Ovary (tissue), 9 donors: ENCODE measurements around the gene TMEM266. TPM values are rescaled to one million over a fixed set of nuclear protein-coding genes. Genes with fewer than 3 reads are reported as not detected.

Source experiments
- DNase-seq, 5 donors: peaks; one replicate each; pipeline ENCODE4 v3.0.0-alpha.2; 2019 to 2020
- H3K27ac ChIP-seq, 2 donors: fragments of 200-600 bp; one replicate each; pipeline versions ENCODE4 v1.5.1 to v1.8.0; 2019 to 2022
- H3K27me3 ChIP-seq: fragments of 200-600 bp; one replicate; pipeline ENCODE4 v1.8.0; 2022
- H3K36me3 ChIP-seq: fragments of 200-600 bp; sonication (generic); one replicate; pipeline ENCODE4 v1.5.1; 2019
- H3K4me1 ChIP-seq: one replicate; pipeline ENCODE4 v1.8.1; 2013; ENCODE audit warnings: mild to moderate bottlenecking, moderate library complexity; ENCODE audit not compliant: insufficient read depth
- H3K4me3 ChIP-seq: fragments of 200-600 bp; sonication (generic); one replicate; pipeline ENCODE4 v1.5.1; 2017
- H3K9me3 ChIP-seq, 2 donors: fragments of 200-600 bp in 1 of 2; sonication (generic) in 1 of 2; one replicate each; pipeline versions ENCODE4 v1.5.1 to v1.8.1; 2013 to 2019; ENCODE audit warnings: mild to moderate bottlenecking in 1 of 2, moderate library complexity in 1 of 2
- EP300 ChIP-seq: sonication (generic); formaldehyde crosslinking; IDR thresholded peaks from one replicate; pipeline ENCODE4 v1.6.1; 2017; ENCODE audit warnings: antibody characterized with exemption
- POLR2A ChIP-seq: fragments of 450-650 bp; IDR thresholded peaks from one replicate; pipeline ENCODE4 v1.6.1; 2017; ENCODE audit warnings: antibody characterized with exemption, mild to moderate bottlenecking, moderate library complexity
- WGBS, 3 donors: extraction: QIAGEN DNeasy Blood & Tissue Kit in 1 of 3; methylation state at CpG; one replicate each; pipeline versions ENCODE4 v1.1.5 to v1.1.7; 2013 to 2017; 5-methylcytosine and 5-hydroxymethylcytosine counted together
- intact Hi-C, 4 donors: fragments of 100-400 bp; cut with DNase I; formaldehyde crosslinking; loops; one replicate each; pipeline versions ENCODE4 v1.11.0 to v1.15.1; 2022 to 2023
- polyA plus RNA-seq, 2 donors: library from polyadenylated mRNA; stranded (reverse); fragments of 200-250 nt in 1 of 2; fragments of 350-450 nt in 1 of 2; fragmentation: Illumina TruSeq in 1 of 2; extraction: RNeasy Lipid Tissue Mini Kit (QIAGEN cat#74804) in 1 of 2; gene quantifications; one replicate each; pipeline ENCODE4 v1.2.3, GENCODE V29; 2013 to 2014
- total RNA-seq, 7 donors: library from RNA; depleted of rRNA in 2 of 7; stranded (reverse); fragments of >200 nt in 2 of 7; fragmentation: NEBNext Ultra II Directional in 3 of 7; extraction: Animal tissue kit (Norgen Biotek cat#: 25700) in 3 of 7; gene quantifications; one replicate each; pipeline versions ENCODE4 v1.1.0 to v1.2.4, GENCODE V29; 2016 to 2023
- TF ChIP-seq, protein P1 (sequence below), 3 donors: fragments of 450-650 bp in 2 of 3; fragments of 200-600 bp in 1 of 3; IDR thresholded peaks; one replicate each; pipeline versions ENCODE4 v1.5.1 to v1.8.0; 2016 to 2022; ENCODE audit warnings: antibody characterized with exemption in 3 of 3, mild to moderate bottlenecking in 1 of 3
- donor health status: DM: no; HTN: no; CAD: no; lungs with moderate emphysema.
- donor health status: DM: no; HTN: no; CAD: no.
- donor health status: Bipolar disorder and iron deficiency.
- donor health status: DM: yes; HTN: yes; CAD: no.
- donor health status: DM: no; HTN: no; CAD: no.
- donor health status: DM: yes; HTN: yes; CAD: no.

The TMEM266 gene
- total and polyA plus RNA-seq, 9 donors, result 0.11 to 0.13 TPM; not detected in 7

DNA sequence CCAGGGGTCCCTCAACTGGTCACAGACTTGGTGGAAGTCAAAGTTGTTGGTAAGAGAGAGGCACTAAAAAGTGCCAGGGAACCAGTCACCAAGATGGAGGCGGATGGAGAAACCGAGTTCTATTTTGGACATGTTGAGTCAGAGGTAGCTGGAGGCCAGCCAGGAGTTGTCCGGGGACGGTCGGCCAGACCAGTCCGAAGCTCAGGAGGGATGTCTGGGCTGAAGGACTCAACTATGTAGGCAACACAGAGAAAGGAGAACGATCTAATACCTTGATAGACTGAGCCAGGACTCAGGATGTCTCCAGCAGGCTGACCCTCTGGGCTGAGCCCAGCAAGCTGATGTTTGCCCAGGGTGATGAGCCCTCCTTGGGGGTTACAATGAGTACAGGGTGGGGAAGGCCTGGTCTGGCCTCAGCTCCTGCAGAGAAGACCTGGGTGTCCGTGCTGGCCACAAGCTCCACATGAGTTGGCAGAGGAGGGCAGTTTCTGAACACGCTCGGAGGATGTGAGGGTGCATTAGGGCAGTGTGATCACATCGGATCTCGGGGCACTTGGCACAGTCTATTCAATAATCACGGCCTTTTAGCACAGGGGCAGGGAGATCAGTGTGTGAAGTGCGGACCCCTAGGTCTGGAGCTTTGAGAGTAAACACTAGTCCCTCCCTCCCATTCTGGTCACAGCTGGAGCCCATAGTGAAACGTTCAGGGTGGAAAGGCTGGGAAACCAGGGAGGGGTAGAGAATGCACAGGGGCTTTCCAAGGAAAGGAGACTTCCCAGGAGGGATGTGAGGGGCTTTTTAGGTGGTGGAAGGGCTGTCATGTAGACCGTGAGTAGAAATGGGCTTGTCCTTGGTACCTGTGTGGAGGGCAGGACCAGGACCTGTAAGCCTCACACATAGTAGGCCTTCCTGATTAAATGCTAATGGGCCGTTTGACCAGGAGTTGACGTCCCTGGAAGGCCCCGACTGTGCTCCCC lies 139.6 kb downstream of the TMEM266 start:
- Histone ChIP-seq H3K36me3 (no peaks in the 10 kb centered on the region), H3K27me3 (no peaks in the 10 kb centered on the region), H3K9me3 (no peaks in the 10 kb centered on the region), H3K27ac (no peak overlapping the region), H3K4me1 (peaks cover 8% of the 10 kb centered on the region), H3K4me3 (no peak overlapping the region)
- no peak for TF ChIP-seq POLR2A
- TF ChIP-seq, protein P1, sequence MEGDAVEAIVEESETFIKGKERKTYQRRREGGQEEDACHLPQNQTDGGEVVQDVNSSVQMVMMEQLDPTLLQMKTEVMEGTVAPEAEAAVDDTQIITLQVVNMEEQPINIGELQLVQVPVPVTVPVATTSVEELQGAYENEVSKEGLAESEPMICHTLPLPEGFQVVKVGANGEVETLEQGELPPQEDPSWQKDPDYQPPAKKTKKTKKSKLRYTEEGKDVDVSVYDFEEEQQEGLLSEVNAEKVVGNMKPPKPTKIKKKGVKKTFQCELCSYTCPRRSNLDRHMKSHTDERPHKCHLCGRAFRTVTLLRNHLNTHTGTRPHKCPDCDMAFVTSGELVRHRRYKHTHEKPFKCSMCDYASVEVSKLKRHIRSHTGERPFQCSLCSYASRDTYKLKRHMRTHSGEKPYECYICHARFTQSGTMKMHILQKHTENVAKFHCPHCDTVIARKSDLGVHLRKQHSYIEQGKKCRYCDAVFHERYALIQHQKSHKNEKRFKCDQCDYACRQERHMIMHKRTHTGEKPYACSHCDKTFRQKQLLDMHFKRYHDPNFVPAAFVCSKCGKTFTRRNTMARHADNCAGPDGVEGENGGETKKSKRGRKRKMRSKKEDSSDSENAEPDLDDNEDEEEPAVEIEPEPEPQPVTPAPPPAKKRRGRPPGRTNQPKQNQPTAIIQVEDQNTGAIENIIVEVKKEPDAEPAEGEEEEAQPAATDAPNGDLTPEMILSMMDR (IDR thresholded peaks at IDR 0.05), result no peak
- no peak for TF ChIP-seq EP300
- WGBS, 3 donors, result 71 to 75% (median 75%) methylated on average over 19 of the region's 19 CpGs
- DNase-seq, result peak in 2 of 5 donors; percentile 28 to 51
- intact Hi-C loops, result no loop called here

DNA sequence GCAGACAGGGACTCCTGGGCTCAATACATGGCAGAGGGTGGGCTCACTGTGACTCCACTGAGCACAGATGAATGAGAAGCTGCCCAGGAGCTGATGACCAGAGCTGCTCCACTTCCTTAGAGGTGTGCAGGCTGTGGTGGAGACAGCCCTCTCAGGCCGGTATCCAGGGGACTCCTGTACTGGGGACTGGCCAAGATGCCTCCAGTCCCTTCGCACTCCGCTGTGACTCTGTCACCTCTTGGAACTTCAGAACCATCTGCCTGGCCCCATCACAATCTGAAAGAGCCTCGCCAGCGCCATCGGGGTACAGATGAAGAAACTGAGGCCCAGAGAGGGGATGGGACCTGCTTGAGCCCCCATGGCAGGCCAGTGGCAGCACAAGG lies 140.3 kb downstream of the TMEM266 start:
- H3K36me3 ChIP-seq, result no peaks in the 10 kb centered on the region
- H3K4me3 ChIP-seq, result no peak overlapping the region
- no peak for DNase-seq
- peaks cover 8% of the 10 kb centered on the region for H3K4me1 ChIP-seq
- intact Hi-C loops, result no loop called here
- WGBS, 3 donors, result 95 to 98% (median 97%) methylated on average over 6 of the region's 6 CpGs
- H3K27me3 ChIP-seq, result no peaks in the 10 kb centered on the region
- no peak overlapping the region for H3K27ac ChIP-seq
- no peaks in the 10 kb centered on the region for H3K9me3 ChIP-seq
- TF ChIP-seq EP300, result no peak
- TF ChIP-seq, protein P1 (IDR thresholded peaks at IDR 0.05), result no peak
- TF ChIP-seq POLR2A, result no peak

DNA sequence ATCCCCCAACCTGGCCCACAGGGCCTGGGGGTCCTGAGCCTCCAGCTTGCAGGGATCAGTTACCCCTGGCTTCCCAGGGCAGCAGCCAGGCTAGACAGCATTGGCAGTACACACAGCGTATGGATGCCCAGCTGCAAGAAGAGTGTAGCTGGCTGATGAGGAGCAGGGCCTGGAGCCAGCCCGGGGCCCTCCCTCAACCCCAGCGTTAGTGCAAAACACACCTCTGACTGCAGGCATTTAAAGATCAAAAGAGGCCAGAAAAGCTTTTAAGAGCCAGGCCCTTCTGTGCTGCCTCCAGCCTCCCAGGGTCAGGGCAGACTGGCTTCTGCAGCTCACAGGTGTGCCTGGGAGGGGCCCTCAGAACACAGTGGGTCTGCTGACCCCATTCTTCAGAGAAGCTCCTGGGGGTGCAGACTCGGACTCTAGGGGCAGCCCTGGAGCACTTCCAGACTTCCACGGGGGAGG lies 140.9 kb downstream of the TMEM266 start:
- no peak for TF ChIP-seq POLR2A
- TF ChIP-seq, protein P1 (IDR thresholded peaks at IDR 0.05), result no peak
- TF ChIP-seq EP300, result no peak
- Histone ChIP-seq H3K9me3 (no peaks in the 10 kb centered on the region), H3K36me3 (no peaks in the 10 kb centered on the region), H3K27me3 (no peaks in the 10 kb centered on the region), H3K4me3 (no peak overlapping the region), H3K27ac (no peak overlapping the region), H3K4me1 (peaks cover 8% of the 10 kb centered on the region)
- no peak for DNase-seq
- 38 to 43% (median 39%) methylated on average over 5 of the region's 5 CpGs for WGBS, 3 donors
- intact Hi-C loops, result no loop called here

DNA sequence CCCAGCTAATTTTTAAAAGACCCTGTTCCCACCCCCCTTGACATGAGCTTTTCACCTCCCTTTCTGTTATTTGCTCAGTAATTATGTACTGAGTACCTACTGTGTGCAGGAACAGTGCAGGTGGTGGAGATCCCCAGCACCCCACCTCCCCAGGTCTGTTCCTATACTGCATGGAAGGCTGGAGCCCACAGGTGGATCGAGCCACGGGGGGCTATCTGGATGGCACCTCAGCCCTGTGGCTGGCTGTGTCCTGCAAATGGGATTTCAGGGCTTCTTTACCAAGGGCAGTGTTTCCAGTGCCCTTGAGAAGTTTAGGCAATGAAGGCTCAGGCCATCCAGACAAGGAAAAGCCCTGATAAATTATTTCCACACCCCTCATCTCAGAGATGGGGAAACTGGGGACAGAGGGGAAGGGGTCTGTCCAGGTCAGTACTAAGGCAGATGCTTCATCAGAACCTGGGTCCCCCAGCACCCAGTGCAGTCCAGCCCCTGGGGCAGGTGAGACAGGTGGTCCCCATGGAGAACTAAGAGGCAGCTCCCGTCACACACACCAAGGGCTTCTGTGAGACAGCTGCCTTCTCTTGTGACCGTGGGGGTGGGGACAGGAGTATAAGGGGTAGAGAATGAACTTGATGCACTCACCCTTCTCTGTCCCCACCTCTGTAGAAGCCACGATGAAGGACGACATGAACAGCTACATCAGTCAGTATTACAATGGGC lies 141.9 kb downstream of the TMEM266 start:
- no peak for DNase-seq
- H3K27me3 ChIP-seq, result no peaks in the 10 kb centered on the region
- H3K4me1 ChIP-seq, result peaks cover 4% of the 10 kb centered on the region
- H3K4me3 ChIP-seq, result no peak overlapping the region
- WGBS, 3 donors, result 82 to 90% (median 88%) methylated on average over 5 to 6 of the region's 6 CpGs
- TF ChIP-seq, protein P1 (IDR thresholded peaks at IDR 0.05), result no peak
- TF ChIP-seq EP300 (no peak), POLR2A (no peak)
- no peak overlapping the region for H3K27ac ChIP-seq
- intact Hi-C loops, result no loop called here
- H3K9me3 ChIP-seq, result no peaks in the 10 kb centered on the region
- no peaks in the 10 kb centered on the region for H3K36me3 ChIP-seq
